DMS79 (cell line): ENCODE measurements around the gene TULP3.
A peak's percentile ranks its signal among the peaks of the same experiment; 100 is the strongest.

Experiments used
- DNase-seq: peaks from one replicate; lab custom pipeline; 2025; lab: John Stamatoyannopoulos, UW

The TULP3 gene

DNA sequence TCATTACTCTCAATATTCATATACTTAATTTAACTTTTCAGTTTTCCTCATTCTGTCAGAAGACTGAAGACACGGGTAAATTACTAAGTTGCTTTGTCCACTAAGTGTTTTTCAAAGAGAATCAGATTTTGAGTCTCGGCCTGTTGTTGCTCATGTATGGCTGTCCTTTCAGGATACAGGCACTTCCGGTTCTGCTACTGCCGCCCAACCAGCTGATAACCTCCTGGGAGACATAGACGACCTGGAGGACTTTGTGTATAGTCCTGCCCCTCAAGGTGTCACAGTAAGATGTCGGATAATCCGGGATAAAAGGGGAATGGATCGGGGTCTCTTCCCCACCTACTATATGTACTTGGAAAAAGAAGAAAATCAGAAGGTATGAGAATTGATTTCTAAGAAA lies 40.2 kb downstream of the TULP3 start:
- no peak for DNase-seq

DNA sequence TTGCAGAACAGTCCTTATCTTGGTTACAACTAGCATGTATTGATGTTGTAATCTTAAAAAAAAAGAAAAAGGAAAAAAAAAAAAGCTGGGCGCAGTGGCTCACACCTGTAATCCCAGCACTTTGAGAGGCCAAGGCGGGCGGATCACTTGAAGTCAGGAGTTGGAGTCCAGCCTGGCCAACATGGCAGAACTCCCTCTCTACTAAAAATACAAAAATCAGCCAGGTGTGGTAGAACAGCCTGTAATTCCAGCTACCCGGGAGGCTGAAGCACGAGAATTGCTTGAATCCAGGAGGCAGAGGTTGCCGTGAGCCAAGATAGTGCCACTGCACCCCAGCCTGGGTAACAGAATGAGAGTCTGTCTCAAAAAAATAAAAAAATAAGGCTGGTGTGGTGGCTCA lies 42.9 kb downstream of the TULP3 start:
- no peak for DNase-seq

DNA sequence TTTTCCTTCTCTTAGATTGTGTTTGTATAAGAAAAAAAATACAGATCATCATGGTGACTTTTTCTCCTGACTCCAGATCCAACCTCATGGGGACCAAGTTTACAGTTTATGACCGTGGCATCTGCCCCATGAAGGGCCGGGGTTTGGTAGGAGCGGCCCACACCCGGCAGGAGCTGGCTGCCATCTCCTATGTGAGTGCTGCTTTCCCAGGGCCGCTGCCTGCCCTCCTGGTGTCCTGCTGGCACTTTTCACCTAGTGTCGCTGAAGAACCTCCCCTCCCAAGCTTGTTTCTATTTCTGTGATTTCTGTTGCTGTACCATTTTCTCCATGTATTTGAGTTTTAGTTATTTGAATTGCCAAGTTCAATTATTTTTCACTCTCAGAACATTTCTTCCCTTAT lies 43.7 kb downstream of the TULP3 start:
- DNase-seq: no peak

DNA sequence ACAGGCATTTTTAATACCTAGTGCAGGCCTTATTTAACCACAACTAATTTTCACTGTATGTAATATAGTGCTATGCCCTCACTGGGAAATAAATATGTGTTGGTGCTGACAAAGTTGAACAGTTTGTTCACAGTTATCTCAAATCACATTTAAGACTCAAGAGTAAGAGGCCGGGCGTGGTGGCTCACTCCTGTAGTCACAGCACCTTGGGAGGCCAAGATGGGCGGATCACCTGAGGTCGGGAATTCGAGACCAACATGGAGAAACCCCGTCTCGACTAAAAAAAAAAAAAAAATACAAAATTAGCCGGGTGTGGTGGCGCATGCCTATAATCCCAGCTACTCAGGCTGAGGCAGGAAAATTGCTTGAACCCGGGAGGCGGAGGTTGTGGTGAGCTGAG lies 45.6 kb downstream of the TULP3 start:
- no peak for DNase-seq

DNA sequence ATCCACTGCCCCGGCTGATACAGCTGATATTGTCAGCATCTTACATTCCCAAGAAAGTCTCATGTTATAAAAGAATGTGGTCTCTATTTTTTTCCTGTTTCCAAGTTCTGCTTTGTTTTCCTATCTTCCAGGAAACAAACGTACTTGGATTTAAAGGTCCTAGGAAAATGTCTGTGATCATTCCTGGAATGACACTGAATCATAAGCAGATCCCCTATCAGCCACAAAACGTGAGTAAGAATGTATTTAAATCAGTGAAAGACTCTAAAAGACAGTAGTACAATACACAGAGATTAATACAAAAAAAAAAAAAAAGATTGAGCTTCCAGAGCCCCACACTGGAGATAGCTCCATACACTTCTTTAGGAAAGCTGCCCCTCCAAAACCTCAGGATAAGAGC lies 46.8 kb downstream of the TULP3 start:
- no peak for DNase-seq

DNA sequence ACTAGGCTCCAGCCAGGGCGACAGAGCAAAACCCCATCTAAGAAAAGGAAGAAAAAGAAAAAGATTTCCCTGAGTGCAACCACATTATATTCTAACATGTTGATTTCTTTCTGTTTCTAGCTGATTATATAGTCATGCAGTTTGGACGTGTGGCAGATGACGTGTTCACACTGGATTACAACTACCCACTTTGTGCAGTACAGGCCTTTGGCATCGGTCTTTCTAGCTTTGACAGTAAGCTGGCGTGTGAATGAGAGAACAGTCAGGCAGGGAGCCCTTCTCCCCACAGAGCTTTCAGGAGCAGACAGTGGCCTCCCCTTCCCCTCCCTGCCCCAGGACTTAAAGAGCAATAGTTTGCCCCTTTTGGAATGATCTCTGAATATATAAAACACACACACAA lies 48.5 kb downstream of the TULP3 start:
- DNase-seq: no peak

DNA sequence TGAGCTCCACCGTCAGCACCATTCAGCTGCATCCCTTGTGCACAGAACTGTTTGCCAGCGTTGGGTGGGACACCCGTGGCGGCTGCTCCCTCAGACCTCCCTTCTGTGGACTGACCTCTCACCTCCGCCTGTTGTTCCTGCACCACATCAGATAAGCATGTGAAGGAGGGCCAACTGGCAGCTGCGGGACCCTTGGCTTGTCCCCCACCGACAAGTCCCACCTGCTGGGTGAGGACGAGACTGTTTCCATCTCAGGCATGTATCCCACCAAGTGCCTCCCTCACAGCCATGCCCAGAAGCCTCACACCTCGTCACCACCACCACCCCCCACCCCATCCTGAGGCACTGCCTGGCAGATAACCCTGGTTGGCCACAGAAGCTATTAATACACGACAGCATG lies 49.9 kb downstream of the TULP3 start:
- DNase-seq: no peak

DNA sequence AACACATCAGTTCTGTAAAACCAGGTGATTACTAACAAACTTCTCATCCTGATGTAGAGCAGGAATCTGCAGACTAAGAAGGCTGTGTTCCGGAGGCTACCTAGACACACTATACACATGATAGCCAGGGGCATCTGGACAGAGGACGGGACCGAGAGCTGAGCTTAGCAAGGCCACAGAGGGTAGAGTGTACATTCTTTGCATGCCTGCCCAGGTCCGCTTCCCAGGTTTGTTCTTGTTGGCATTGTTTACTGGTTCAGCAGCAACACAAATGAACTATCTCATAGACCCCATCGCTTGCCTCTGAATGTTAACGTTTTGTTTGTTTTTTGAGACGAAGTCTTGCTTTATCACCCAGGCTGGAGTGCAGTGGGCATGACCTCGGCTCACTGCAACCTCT lies 50.8 kb downstream of the TULP3 start:
- DNase-seq: no peak

DNA sequence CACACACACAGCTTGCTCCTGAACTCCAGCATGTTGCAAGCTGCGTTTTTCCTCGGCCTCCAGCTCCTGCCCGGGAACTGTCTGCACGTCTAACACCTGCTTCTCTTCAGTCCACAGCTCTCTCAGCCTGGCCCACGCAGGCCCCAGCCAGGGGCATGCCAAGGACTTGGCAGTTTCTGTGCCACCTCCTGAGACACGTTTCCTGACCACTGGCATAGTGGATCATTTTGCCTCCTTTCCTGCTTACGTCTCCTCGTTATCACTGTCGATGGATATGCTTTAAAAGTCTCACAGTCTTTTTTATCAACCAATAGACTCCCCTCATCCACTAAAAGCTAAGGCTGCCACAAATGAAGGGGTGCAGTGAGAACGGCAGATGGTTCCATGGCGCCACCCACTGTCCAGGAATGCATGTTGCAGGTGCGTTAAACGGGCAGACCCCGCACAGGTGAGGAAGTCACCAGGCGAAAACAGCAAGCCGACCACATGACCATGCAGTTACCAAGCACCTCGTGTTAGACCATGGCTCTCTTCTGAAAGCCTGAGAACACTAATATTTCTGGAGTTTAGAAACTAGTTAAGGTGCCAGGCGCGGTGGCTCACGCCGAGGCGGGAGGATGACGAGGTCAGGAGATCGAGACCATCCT lies 53.8 kb downstream of the TULP3 start:
- peak; percentile 51 for DNase-seq

DNA sequence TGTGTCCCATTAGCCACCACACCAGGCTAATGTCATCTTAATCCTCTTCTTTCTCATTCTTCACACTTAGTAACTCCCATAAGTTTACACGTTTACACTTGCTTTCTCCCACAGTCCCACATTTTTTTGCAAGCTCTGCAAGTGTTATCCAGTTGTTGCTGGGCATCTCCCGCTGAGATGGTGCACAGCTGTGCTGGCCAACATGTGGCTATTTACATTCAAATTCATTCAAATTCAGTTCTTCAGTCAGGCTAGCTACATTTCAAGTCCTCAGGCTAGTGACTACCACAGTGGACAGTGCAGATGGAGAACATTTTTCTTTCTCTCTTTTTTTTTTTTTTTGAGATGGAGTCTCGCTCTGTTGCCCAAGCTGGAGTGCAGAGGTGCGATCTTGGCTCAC lies 58.7 kb downstream of the TULP3 start:
- no peak for DNase-seq

DNA sequence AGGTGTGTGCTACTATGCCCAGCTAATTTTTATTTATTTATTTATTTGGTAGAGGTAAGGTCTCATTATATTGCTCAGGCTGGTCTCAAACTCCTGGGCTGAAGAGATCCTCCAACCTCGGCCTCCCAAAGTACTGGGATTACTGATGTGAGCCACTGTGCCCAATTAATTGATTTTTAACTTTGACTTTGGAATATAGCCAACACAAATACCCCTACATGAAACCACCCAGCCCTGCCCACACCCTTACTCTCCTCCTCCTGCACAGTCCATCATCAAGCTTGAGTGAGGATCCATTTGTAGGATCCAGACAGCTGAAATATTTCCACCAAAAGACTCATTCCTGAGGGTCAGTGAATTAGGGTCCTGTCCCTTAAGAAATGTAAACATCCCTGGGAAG lies 65.2 kb downstream of the TULP3 start:
- no peak for DNase-seq

DNA sequence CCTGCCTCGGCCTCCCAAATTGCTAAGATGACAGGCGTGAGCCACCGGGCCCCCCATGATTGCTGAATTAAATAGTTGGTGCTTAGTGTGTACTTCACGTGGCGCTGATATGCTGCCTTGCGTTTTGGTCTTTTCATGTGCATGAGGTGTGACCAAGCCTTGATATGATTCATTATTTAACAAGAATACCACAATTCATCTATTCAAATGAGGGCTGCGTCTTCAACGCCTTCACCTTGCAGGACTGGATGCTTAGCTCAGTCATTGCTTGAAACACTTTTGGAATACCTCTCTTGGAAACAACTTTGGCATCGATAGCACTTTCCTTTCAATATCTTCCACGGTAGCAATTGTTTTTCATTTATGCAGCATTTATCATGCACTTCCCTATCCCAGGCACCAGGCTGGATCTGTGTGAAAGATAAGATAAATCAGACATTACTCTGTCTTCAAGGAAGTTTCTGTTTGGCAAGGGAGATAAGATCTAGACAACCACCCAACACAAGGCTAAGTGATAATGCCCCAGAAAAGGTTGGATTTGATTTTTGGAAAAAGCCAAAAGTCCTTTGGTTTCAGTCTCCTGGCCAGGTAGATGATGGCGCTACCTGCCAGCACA lies 67.2 kb downstream of the TULP3 start:
- no peak for DNase-seq

DNA sequence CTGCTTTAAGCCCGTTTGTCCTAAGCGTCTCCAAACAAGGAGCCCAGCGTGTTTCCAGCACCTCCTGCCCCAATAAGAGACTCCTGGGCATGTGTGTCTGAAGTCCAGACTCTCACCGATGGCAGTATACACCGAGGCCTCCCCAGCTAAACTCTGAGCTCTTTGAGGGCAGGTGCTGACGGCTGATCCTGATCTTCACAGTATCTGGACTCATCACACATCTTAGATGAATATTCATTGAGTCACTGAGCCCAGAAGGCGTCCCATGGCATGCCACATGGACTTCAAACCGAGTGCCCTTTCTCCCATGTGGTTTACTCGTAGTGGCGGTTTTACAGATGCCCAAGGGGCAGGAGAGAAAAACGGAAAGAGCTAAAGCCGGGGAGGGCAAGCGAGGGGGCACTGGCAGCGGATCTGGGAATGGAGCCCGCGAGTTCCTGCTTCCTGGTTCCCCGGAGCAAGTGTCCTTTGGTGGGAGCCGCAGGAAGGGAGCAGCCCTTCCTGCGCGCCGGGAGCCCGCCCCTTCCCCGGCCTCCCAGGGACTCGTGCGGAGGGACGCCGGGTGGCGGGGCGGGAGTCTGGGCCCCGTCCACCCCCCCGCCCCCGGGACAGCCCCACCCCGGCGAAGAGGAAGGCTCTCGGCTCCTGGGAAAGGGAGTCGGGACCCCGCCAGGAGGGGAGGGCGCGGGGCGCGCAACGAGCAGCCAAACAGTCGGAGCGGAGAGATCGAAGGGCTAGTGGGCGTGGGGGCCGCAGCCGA lies 67.9 kb downstream of the TULP3 start:
- DNase-seq: peak; percentile 24

DNA sequence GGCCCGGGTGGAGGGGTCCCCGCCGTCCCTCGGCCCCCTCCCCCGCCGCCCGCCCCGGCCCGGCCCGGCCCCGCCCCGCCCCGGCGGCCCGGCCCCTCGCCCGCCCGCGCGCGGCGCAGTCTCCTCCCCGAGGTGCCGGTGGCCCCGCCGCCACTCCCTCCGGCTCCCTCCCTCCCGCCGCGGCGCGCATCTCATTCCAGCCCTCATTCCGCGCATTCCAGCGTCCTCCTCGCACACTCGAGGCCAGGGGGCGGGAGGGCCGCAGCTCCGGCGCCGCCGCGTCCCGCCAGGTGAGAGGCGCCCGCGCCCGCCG lies 68.5 kb downstream of the TULP3 start, which contains the start of gene TEAD4:
Gene TEAD4 (plus strand): TSS at position 206 of the 313 bp plus-strand sequence.
- no peak for DNase-seq

DNA sequence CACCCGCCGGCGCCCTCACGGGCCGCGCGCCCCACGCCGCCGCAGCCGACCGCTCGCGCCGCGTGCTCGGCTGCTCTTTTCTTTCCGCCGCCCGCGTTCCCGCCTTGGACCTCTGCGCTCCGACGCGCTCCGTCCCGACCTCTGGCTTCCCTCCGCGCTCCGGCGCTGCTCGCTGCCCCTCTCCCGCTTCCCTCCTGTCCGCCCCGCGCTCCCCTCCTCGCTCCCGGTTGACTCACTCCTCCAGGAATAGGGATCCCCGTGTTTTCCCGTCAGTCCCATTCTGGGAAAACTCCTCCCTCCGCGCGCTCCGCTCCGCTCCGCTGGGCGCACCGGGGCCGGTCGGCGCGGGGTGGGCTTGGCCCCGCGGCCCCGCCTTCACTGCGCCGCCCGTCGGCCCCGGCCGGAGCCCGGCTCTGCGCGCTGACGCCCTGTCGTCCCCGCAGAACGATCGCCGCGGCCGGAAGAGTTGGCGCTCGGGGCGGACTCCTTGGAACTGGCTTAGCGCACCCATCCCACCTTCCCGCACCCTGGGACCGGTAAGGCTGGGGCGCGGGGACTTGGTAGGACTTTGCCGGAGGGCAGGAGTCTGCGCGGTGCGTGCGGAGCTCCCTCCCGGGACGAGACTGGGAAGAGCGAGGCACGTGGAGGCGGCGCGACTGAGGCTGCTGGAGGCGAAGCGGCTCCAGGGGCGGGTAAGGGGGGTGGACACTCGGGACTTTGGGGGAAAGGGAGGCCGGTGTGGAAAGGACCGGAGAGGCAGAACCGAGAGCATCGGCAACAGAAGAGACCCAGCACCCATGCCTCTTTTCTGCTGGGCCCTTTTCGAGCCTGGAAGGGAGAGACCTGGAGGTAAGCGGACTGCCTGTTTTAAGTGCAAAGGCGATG lies 69.1 kb downstream of the TULP3 start:
- DNase-seq: peak; percentile 1

DNA sequence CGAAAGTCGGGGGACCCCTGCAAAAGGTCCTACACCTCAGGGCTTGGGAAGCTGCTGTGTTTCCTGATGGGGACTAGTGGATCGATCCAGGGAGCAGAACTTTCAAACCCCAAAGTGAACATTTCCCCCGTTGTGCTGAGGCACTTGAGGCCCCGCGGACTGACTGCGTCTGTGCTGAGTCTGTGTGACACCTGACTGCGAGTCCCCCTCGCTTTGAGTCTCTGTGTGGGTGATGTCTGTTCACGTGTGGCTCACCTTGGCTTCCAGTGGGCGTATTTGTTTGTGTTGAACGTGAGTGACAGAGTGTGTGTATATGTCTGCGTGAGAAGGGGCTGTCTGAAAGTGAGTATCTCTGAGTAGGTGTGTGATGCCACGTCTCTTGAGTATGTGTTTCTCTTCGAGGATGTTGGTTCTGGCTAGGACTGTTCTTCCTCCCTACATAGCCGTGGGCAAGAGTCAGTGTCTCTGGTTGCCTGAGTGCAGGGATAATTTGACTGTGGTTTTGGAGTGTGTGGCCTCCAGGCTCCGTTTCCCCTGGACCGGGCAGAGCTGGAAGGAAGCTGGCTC lies 69.8 kb downstream of the TULP3 start:
- peak; percentile 45 for DNase-seq

DNA sequence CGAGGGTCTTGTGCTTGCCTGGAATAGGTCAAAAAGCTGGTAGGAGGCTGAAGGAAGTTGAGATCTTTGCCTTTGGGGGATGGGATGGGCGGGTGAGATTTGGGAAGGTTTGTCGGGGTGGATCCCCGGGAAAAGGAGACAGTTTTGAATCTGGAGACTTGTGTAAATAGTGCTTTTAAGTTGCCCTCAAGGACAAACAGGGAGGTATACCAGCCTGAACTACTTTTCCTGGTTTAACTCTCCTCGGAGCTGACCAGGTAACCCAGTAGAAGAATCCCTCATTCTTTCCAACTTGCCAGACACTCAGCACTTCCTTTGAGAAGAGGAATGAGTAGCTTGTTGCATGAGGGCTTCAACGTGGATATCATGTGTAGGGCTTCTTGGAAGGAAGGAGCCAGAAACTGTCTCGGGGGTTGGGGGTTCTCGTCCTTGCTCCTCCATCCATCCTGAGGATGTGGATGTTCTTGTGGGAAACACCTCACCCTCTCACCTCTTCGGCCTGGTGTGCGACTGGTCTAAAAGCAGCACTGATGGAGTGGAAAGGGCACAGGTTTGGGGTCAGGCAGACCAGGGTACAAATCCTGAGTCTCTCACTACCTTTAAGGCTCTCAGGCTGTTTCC lies 70.4 kb downstream of the TULP3 start:
- DNase-seq: no peak

DNA sequence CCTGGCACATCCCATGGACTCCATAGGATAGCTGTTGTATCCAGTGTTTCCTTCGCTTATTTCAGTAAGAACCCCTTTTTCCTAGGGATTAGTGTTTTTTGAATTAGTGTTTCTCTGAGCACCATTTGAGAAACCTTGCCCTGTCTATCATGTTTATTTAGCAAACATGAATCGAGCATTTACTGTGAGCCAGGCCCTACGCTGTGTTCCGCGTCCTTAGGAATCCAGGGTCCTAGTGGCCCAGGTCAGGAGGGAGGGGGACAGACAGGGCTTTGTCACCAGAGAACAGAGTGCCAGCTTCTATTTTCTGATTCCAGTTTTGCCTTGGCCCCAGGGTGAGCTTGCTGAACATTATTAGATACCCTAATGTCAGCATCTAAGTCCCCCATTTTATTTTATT lies 71.0 kb downstream of the TULP3 start:
- no peak for DNase-seq

DNA sequence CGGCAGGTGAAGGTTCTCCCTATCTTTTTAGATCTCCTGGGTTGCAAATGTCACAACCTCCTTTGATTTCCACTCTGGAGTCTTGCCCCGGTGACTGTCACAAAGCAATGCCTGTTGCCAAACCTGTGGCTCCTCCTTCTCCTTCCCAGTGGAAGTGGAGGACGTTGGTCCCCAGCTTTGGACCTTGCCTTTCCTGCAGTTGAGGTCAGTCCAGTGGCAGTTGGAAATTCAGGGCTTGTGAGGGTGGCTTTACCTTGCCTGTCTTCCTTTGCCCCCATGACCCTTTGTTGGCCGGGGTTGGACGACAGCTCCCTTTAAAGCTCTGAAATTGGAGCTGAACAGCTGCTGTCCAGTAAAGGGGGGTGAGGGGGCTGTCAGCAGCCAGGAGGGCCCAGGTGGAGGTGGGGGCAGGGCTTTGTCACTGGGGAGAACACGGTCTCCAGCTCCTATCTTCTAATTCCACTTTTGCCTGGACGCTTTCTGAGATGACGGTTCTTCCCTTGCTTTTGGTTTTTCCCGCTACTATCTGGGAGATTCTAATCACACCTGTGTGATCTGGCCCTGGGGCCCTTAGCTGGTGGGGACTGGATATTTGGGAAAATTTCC lies 72.6 kb downstream of the TULP3 start:
- DNase-seq: no peak

DNA sequence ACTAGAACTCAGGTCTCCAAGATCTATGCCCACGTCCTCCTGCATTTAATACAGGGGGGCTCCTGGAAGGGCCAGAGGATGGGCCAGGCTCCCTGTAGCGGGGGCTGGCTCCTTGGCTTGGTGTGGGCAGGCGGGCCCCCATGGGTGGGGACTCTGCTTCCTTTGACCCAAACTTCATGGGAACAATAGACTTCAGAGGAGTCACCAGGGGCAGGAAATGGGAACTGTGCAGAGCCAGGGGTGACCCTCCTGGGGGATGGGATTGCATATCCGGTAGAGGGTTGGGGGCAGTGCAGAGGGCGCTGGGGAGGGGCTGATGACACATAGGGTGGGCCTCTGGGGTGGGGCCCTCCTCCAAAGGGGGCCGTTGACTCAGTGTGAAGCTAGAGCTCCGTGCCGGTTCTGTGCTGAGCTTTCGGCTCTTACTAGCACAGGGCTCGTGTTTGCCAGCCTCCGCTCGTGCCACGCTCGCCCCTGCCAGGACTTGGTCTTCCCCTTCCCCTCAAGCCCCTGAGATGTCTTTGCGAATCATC lies 73.1 kb downstream of the TULP3 start:
- no peak for DNase-seq

DNA sequence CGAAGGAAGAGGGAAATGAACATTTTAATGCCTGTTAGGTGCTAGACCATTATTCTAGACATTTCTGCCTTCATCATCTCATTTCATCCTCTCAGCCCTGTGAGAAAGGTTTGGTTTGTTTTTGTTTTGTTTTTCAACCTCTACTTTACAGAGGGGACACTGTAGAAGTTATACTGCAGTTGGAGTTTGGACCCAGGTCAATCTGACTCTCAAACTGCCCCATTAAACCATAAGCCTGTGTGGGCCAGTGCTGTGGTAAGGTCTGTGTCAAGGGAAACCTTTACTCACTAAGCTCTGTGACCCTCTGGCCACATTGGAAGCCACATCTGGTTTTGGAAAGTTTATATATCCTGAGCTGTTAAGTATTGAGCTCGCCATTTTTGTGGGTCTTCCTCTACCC lies 77.0 kb downstream of the TULP3 start:
- DNase-seq: no peak
